NAMALWA (cell line): ENCODE measurements around the gene HAUS1.
"Not testable (repeated sequence)": the region's sequence is repeated elsewhere in the genome, so short reads cannot be mapped to it uniquely, and the experiment has no call there.

Experiments used
- DNase-seq: peaks from one replicate; pipeline ENCODE4 v3.0.0-alpha.2; 2015; ENCODE audit warnings: low spot score

Gene HAUS1

GRCh38 chr18:46156843-46157242, 52.7 kb downstream of the HAUS1 start:
- DNase-seq = no peak

GRCh38 chr18:46158499-46158898, 54.3 kb downstream of the HAUS1 start:
- DNase-seq = no peak

GRCh38 chr18:46160050-46160798, 56.0 kb downstream of the HAUS1 start:
- DNase-seq = no peak

- not testable (repeated sequence) for DNase-seq
Measured at GRCh38 chr18:46160840-46161239, 56.7 kb downstream of the HAUS1 start.

- DNase-seq = no peak
Measured at GRCh38 chr18:46161703-46162396, 57.7 kb downstream of the HAUS1 start.

- no peak for DNase-seq
Measured at GRCh38 chr18:46163091-46163490, 58.9 kb downstream of the HAUS1 start.

- DNase-seq = no peak
Measured at GRCh38 chr18:46163941-46164499, 59.8 kb downstream of the HAUS1 start.

GRCh38 chr18:46164502-46164901, 60.3 kb downstream of the HAUS1 start:
- not testable (repeated sequence) for DNase-seq

- DNase-seq = no peak
Measured at GRCh38 chr18:46164920-46165319, 60.7 kb downstream of the HAUS1 start.

GRCh38 chr18:46166261-46166970, 62.2 kb downstream of the HAUS1 start:
- DNase-seq = no peak

- DNase-seq = peak; percentile 98
Measured at GRCh38 chr18:46167971-46168370, 63.8 kb downstream of the HAUS1 start.

GRCh38 chr18:46169464-46169941, 65.3 kb downstream of the HAUS1 start:
- DNase-seq = no peak

- no peak for DNase-seq
Measured at GRCh38 chr18:46171331-46171730, 67.1 kb downstream of the HAUS1 start.

GRCh38 chr18:46173393-46174341, 69.5 kb downstream of the HAUS1 start:
- DNase-seq = peak; percentile 95

GRCh38 chr18:46174342-46175041, 70.3 kb downstream of the HAUS1 start:
- peak; percentile 71 for DNase-seq

GRCh38 chr18:46176001-46176400, 71.8 kb downstream of the HAUS1 start:
- no peak for DNase-seq
